ENCODE results near the gene STAB2.

Gene STAB2

GRCh38 chr12:103573185-103573584, 13.9 kb upstream of the STAB2 start:
- no peaks in the 10 kb centered on the region for H3K36me3 Mint-ChIP-seq (ENCODE audit: low read depth)
- no peak for TF ChIP-seq CTCF (IDR thresholded peaks at IDR 0.05)
- no peak for DNase-seq
- H3K4me1 Mint-ChIP-seq = peaks cover 4% of the 10 kb centered on the region
- no peak overlapping the region for H3K27ac Mint-ChIP-seq
- H3K9me3 Mint-ChIP-seq = peaks cover 19% of the 10 kb centered on the region
- H3K27me3 Mint-ChIP-seq (ENCODE audit: low read depth, poor library complexity) = peaks cover 16% of the 10 kb centered on the region
- H3K4me3 Mint-ChIP-seq = no peak overlapping the region

GRCh38 chr12:103578926-103579325, 8.1 kb upstream of the STAB2 start:
- DNase-seq = no peak
- no peaks in the 10 kb centered on the region for H3K9me3 Mint-ChIP-seq
- peaks cover 4% of the 10 kb centered on the region for H3K4me1 Mint-ChIP-seq
- peaks cover 31% of the 10 kb centered on the region for H3K27me3 Mint-ChIP-seq (ENCODE audit: low read depth, poor library complexity)
- no peak overlapping the region for H3K27ac Mint-ChIP-seq
- H3K4me3 Mint-ChIP-seq = no peak overlapping the region
- no peak for TF ChIP-seq CTCF (IDR thresholded peaks at IDR 0.05)
- H3K36me3 Mint-ChIP-seq (ENCODE audit: low read depth) = no peaks in the 10 kb centered on the region

DNA sequence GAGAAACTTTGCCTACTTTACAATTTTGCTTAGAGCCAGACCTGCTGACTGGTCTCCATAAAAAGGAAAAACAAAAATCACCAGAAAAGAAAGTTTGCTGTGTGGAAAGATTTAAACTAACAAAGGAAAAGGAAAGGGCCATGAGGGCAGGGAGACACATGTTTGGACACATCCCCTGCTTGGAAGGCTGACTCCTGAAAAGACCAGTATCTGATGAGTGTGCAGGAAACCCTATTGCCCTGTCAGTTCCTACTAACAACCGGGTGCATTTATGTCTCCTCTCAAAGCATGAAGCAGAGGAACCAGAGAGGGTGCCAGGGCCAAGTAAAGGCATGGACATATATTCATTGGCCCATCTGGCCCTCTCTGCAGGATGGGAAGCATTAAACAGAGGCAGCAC, 7.0 kb upstream of the STAB2 start:
- no peaks in the 10 kb centered on the region for H3K36me3 Mint-ChIP-seq (ENCODE audit: low read depth)
- no peaks in the 10 kb centered on the region for H3K9me3 Mint-ChIP-seq
- peaks cover 4% of the 10 kb centered on the region for H3K4me1 Mint-ChIP-seq
- TF ChIP-seq CTCF (IDR thresholded peaks at IDR 0.05) = no peak
- H3K4me3 Mint-ChIP-seq = no peak overlapping the region
- H3K27me3 Mint-ChIP-seq (ENCODE audit: low read depth, poor library complexity) = peaks cover 37% of the 10 kb centered on the region
- no peak overlapping the region for H3K27ac Mint-ChIP-seq
- no peak for DNase-seq

DNA sequence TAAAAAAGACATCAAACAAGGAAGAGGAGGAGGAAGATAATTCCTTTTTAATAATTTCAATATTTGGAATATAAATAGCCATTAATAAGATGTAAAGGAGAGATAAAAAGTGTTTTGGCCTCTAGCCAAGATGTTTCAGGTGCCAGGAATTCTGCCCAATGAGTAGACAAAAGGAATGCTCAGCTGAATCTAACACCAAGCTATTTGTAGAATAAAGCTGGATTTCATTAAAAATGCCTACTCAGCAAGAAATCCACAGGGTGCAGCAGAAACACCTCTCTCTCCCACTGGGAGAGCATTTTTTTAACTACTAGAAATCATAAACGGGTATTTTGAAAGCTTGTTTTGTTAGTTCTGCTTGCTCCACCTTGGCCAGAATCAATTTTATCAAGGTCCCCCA, 4.1 kb upstream of the STAB2 start:
- Mint-ChIP-seq H3K9me3 (no peaks in the 10 kb centered on the region), H3K4me1 (no peaks in the 10 kb centered on the region), H3K27ac (no peak overlapping the region), H3K27me3 (ENCODE audit: low read depth, poor library complexity) (peaks cover 44% of the 10 kb centered on the region), H3K36me3 (ENCODE audit: low read depth) (no peaks in the 10 kb centered on the region), H3K4me3 (no peak overlapping the region)
- no peak for DNase-seq
- TF ChIP-seq CTCF (IDR thresholded peaks at IDR 0.05) = no peak

GRCh38 chr12:103586132-103586531, 941 bp upstream of the STAB2 start:
- Mint-ChIP-seq H3K36me3 (ENCODE audit: low read depth) (no peaks in the 10 kb centered on the region), H3K4me3 (no peak overlapping the region), H3K27me3 (ENCODE audit: low read depth, poor library complexity) (peaks cover 36% of the 10 kb centered on the region), H3K9me3 (no peaks in the 10 kb centered on the region), H3K4me1 (no peaks in the 10 kb centered on the region), H3K27ac (no peak overlapping the region)
- no peak for DNase-seq
- no peak for TF ChIP-seq CTCF (IDR thresholded peaks at IDR 0.05)

GRCh38 chr12:103588680-103589079, 1.6 kb downstream of the STAB2 start:
- Mint-ChIP-seq H3K4me3 (no peak overlapping the region), H3K27ac (no peak overlapping the region), H3K27me3 (ENCODE audit: low read depth, poor library complexity) (peaks cover 50% of the 10 kb centered on the region), H3K4me1 (no peaks in the 10 kb centered on the region), H3K36me3 (ENCODE audit: low read depth) (no peaks in the 10 kb centered on the region), H3K9me3 (no peaks in the 10 kb centered on the region)
- TF ChIP-seq CTCF (IDR thresholded peaks at IDR 0.05) = no peak
- no peak for DNase-seq
